K562 (cell line): ENCODE data around the gene PRCP. TPM values are rescaled to one million over a fixed set of nuclear protein-coding genes. Genes with fewer than 3 reads are reported as not detected.

Source experiments
- ATAC-seq: fragments of 200-7000 bp; cut with Tn5 transposase; 3 replicates; pipeline ENCODE4 v1.9.1; 2020; ENCODE audit warnings: moderate library complexity
- BruUV-seq: library from RNA; stranded (reverse); fragments of 400-500 nt; replicated peaks from 2 replicates; lab custom pipeline; 2021; lab: Mats Ljungman, UMichigan
- CTCF ChIA-PET: fragments of 300-600 bp; formaldehyde crosslinking; extraction: SDS; loops from one replicate; lab custom pipeline; 2021; ENCODE audit warnings: low intra/inter-chr PET ratio; lab: Yijun Ruan, JAX
- POLR2A ChIA-PET: fragments of 300-600, 350-650 bp; sonication (Branson Sonifier 250); formaldehyde crosslinking; extraction: SDS; loops from one replicate; lab custom pipeline; 2021; ENCODE audit warnings: antibody characterized with exemption, inconsistent platforms; lab: Yijun Ruan, JAX
- DNase-seq, 4 experiments: peaks; one replicate each; pipeline versions ENCODE4 v3.0.0 to v3.0.0-alpha.2; 2011 to 2018; ENCODE audit warnings: low spot score in 3 of 4, mixed read lengths in 3 of 4; ENCODE audit errors: extremely low read depth in 1 of 4
- FAIRE-seq: peaks from 2 replicates; lab custom pipeline; 2011; peaks lifted over from hg19 to GRCh38; lab: Jason Lieb, UNC
- H2AFZ ChIP-seq: 2 replicates; pipeline ENCODE4 v1.6.0; 2011; ENCODE audit warnings: low read depth, low read length, control low read depth, inconsistent platforms
- H3K27ac ChIP-seq: fragments of 200-600 bp; 3 replicates; pipeline ENCODE4 v1.8.0; 2011; ENCODE audit warnings: low read depth, mild to moderate bottlenecking, control low read depth, inconsistent platforms, low read length, moderate library complexity, mixed read lengths; ENCODE audit errors: extremely low read depth
- H3K27me3 ChIP-seq, 2 experiments: fragments of 300-600 bp in 1 of 2; 2 replicates in 1 of 2; 3 replicates in 1 of 2; pipeline versions ENCODE4 v1.6.0 to v1.8.0; 2011; ENCODE audit warnings: inconsistent platforms in 2 of 2, low read length in 2 of 2, mild to moderate bottlenecking in 1 of 2, mixed read lengths in 1 of 2, moderate library complexity in 1 of 2; ENCODE audit not compliant: control insufficient read depth in 2 of 2, insufficient read depth in 2 of 2
- H3K36me3 ChIP-seq: fragments of 300-600 bp; 3 replicates; pipeline ENCODE4 v1.8.0; 2011; ENCODE audit warnings: mild to moderate bottlenecking, low read length, inconsistent platforms; ENCODE audit not compliant: control insufficient read depth, insufficient read depth
- H3K4me1 ChIP-seq, 2 experiments: fragments of 200-600 bp in 1 of 2; replicated peaks in 1 of 2; 2 replicates in 1 of 2; 3 replicates in 1 of 2; pipeline versions ENCODE4 v1.5.1 to v1.8.0; 2011; ENCODE audit warnings: inconsistent platforms in 2 of 2, low read length in 2 of 2, mild to moderate bottlenecking in 1 of 2, mixed read lengths in 1 of 2, moderate library complexity in 1 of 2; ENCODE audit not compliant: control insufficient read depth in 2 of 2, insufficient read depth in 2 of 2
- H3K4me2 ChIP-seq: 2 replicates; pipeline ENCODE4 v1.6.1; 2011; ENCODE audit warnings: low read length, control low read depth, inconsistent platforms, mixed read lengths; ENCODE audit not compliant: insufficient read depth
- H3K4me3 ChIP-seq: fragments of 200-600 bp; sonication (generic), shearing (Covaris generic); 2 replicates; pipeline ENCODE4 v1.5.1; 2016; ENCODE audit warnings: control low read depth, inconsistent platforms
- H3K79me2 ChIP-seq: fragments of 200-600 bp; 3 replicates; pipeline ENCODE4 v1.8.0; 2011; ENCODE audit warnings: low read length, inconsistent platforms; ENCODE audit not compliant: control insufficient read depth, insufficient read depth
- H3K9ac ChIP-seq, 2 experiments: 2 replicates each; pipeline versions ENCODE4 v1.6.0 to v1.6.1; 2011; ENCODE audit warnings: low read depth in 2 of 2, low read length in 2 of 2, control low read depth in 1 of 2, inconsistent platforms in 1 of 2, mild to moderate bottlenecking in 1 of 2, mixed read lengths in 1 of 2; ENCODE audit not compliant: insufficient read depth in 1 of 2
- H3K9me1 ChIP-seq: one replicate; pipeline ENCODE4 v1.6.0; 2011; ENCODE audit warnings: inconsistent platforms, mild to moderate bottlenecking, low read length, moderate library complexity; ENCODE audit not compliant: control insufficient read depth, insufficient read depth
- H3K9me3 ChIP-seq: replicated peaks from 2 replicates; pipeline ENCODE4 v1.5.1; 2011; ENCODE audit warnings: low read depth, low read length, inconsistent platforms; ENCODE audit not compliant: control insufficient read depth, insufficient read depth
- H4K20me1 ChIP-seq: replicated peaks from 2 replicates; pipeline ENCODE4 v1.6.1; 2011; ENCODE audit warnings: low read length, inconsistent platforms, mixed read lengths; ENCODE audit not compliant: control insufficient read depth, insufficient read depth
- ARID3A ChIP-seq: IDR thresholded peaks from 2 replicates; pipeline ENCODE4 v1.6.1; 2012; ENCODE audit warnings: low read depth, low read length, improper control_type of control experiment, borderline replicate concordance
- CHD2 ChIP-seq: IDR thresholded peaks from 2 replicates; pipeline ENCODE4 v1.6.1; 2011; ENCODE audit warnings: low read depth, low read length
- DEAF1 ChIP-seq: fragments of 450-650 bp; formaldehyde crosslinking; IDR thresholded peaks from 2 replicates; pipeline ENCODE4 v1.4.0; 2020; ENCODE audit warnings: mild to moderate bottlenecking, moderate library complexity
- E2F8 ChIP-seq: fragments of 450-650 bp; IDR thresholded peaks from 2 replicates; pipeline ENCODE4 v1.7.1; 2018; ENCODE audit warnings: mild to moderate bottlenecking, low read depth; ENCODE audit not compliant: partially characterized antibody
- EHMT2 ChIP-seq: fragments of 450-650 bp; IDR thresholded peaks from 2 replicates; pipeline ENCODE4 v1.6.1; 2018; ENCODE audit warnings: antibody characterized with exemption
- NR1H2 ChIP-seq: sonication (generic); formaldehyde crosslinking; IDR thresholded peaks from 2 replicates; pipeline ENCODE4 v1.4.0; 2020; ENCODE audit warnings: mild to moderate bottlenecking, missing genetic modification reagents
- SMC3 ChIP-seq: conservative IDR thresholded peaks from 2 replicates; pipeline ENCODE4 v1.6.1; 2011; ENCODE audit warnings: low read depth, low read length, improper control_type of control experiment; ENCODE audit not compliant: insufficient read depth
- WGBS: fragments of 100-300 bp; shearing (Covaris generic); methylation state at CpG from one replicate; pipeline ENCODE4 v1.1.6; 2016; ENCODE audit warnings: low coverage, mixed read lengths; ENCODE audit not compliant: insufficient coverage; ENCODE audit errors: missing lambda C conversion rate; 5-methylcytosine and 5-hydroxymethylcytosine counted together
- in situ Hi-C: fragments of 300-500 bp; cut with MboI; formaldehyde crosslinking; loops from 4 replicates; pipeline ENCODE4 v1.15.0; 2018; ENCODE audit warnings: inconsistent platforms, mixed read lengths
- intact Hi-C: fragments of 100-400 bp; cut with micrococcal nuclease; formaldehyde crosslinking; loops from 2 replicates; pipeline ENCODE4 v1.14.2; 2022
- polyA plus RNA-seq, 8 experiments: library from polyadenylated mRNA; depleted of rRNA in 4 of 8; stranded (reverse) in 5 of 8; unstranded in 3 of 8; fragments of >200 nt; fragmentation: Nextera tagmentation in 2 of 8; fragmentation: Illumina TruSeq in 1 of 8; extraction: Ambion mirVana in 2 of 8; extraction: Trizol in 1 of 8; gene quantifications; 2 replicates each; pipeline versions ENCODE4 v1.2.1 to v1.2.3, GENCODE V29; 2011 to 2014; ENCODE audit warnings: inconsistent platforms in 1 of 8, missing spikeins in 1 of 8
- total RNA-seq, 7 experiments: library from RNA; depleted of rRNA in 6 of 7; stranded (reverse); fragments of >200 nt in 6 of 7; fragmentation: Illumina TruSeq in 2 of 7; extraction: Trizol in 2 of 7; gene quantifications; 2 replicates each; pipeline versions ENCODE4 v1.2.1 to v1.2.3, GENCODE V29; 2011 to 2021; ENCODE audit warnings: low replicate concordance in 1 of 7

Gene PRCP
- total and polyA plus RNA-seq, 9 of the 15 experiments (the other 6 are each of a cell fraction or from before 2014, with no cell fraction given): 9.5 to 43.1 (median 23.2) TPM

GRCh38 chr11:82906236-82906635 is 6.0 kb upstream of the PRCP start:
- H3K4me2 ChIP-seq: no peak overlapping the region
- ATAC-seq (no peak), FAIRE-seq (no peak), DNase-seq (peak in 1 of 4 experiments; percentile 12)
- H3K79me2 ChIP-seq: peaks cover 82% of the 10 kb centered on the region
- 81% methylated on average over 1 of the region's 1 CpG for WGBS
- no peaks in the 10 kb centered on the region for H4K20me1 ChIP-seq
- in situ Hi-C loops (loop anchor here (25.0 kb wide), 1 partner anchor 331 kb away; no protein-coding TSS in a partner anchor), intact Hi-C loops (loop anchor here (1.0 to 10.0 kb wide), 6 partner anchors 86 to 909 kb away; partner anchors contain the start of genes ANKRD42 and RAB30)
- H3K9ac ChIP-seq: no peak overlapping the region
- H2AFZ ChIP-seq: no peak overlapping the region
- H3K27ac ChIP-seq: no peak overlapping the region
- H3K9me1 ChIP-seq: no peaks in the 10 kb centered on the region
- H3K4me3 ChIP-seq: no peak overlapping the region
- H3K27me3 ChIP-seq: no peaks in the 10 kb centered on the region
- BruUV-seq: no TSS peak
- H3K36me3 ChIP-seq: peaks cover 2% of the 10 kb centered on the region; the same call in 2 of the 3 replicates
- CTCF ChIA-PET: interaction anchor here (0.6 to 2.3 kb wide), 3 partner anchors 172 to 911 kb away, joined by 4 to 14 read pairs (median 7); no protein-coding TSS in a partner anchor
- POLR2A ChIA-PET: interaction anchor here (0.6 kb wide), 1 partner anchor 234 kb away, joined by 4 read pairs; no protein-coding TSS in a partner anchor
- H3K9me3 ChIP-seq: no peaks in the 10 kb centered on the region
- peaks cover under 1 to 17% of the 10 kb centered on the region in 2 experiments; a peak in 3 of 5 replicates for H3K4me1 ChIP-seq
- TF ChIP-seq NR1H2 (CRISPR knock-in tag) (no peak), DEAF1 (CRISPR knock-in tag) (peak; percentile 66; the same call in 1 of the 2 replicates), E2F8 (peak; percentile 15), EHMT2 (no peak), CHD2 (no peak), SMC3 (0 out of 2 replicates have a peak, but pooled peaks have one; percentile 14), ARID3A (peak; percentile 77; the same call in 1 of the 2 replicates)
